Cardiac muscle cell (in vitro differentiated cells and primary cell): Measurements from ENCODE around the gene ZNF804A. TPM values are rescaled to one million over a fixed set of nuclear protein-coding genes. Genes with fewer than 3 reads are reported as not detected.
A peak's percentile ranks its signal among the peaks of the same experiment; 100 is the strongest.

ENCODE experiments used
- DNase-seq, 2 donors: peaks; one replicate each; pipeline versions ENCODE4 v3.0.0 to v3.0.0-alpha.2; 2010 to 2017; ENCODE audit warnings: low read depth in 1 of 2, low spot score in 1 of 2
- H3K27ac ChIP-seq: fragments of 200-600 bp; sonication (generic); 2 replicates; pipeline ENCODE4 v1.5.1; 2016
- H3K27me3 ChIP-seq: fragments of 200-600 bp; sonication (generic); 2 replicates; pipeline ENCODE4 v1.6.0; 2016; ENCODE audit warnings: control low read depth
- H3K36me3 ChIP-seq: fragments of 200-600 bp; sonication (generic); 2 replicates; pipeline ENCODE4 v1.5.1; 2016; ENCODE audit warnings: control low read depth
- H3K4me1 ChIP-seq: fragments of 200-600 bp; sonication (generic); 2 replicates; pipeline ENCODE4 v1.8.1; 2017; ENCODE audit warnings: low read depth, mild to moderate bottlenecking, mixed run types
- H3K4me3 ChIP-seq: fragments of 200-600 bp; sonication (generic); 2 replicates; pipeline ENCODE4 v1.5.1; 2016; ENCODE audit warnings: mild to moderate bottlenecking
- H3K9me3 ChIP-seq: fragments of 200-600 bp; sonication (generic); 2 replicates; pipeline ENCODE4 v1.5.1; 2017; ENCODE audit warnings: low read depth, mild to moderate bottlenecking, control low read depth
- polyA plus RNA-seq: library from polyadenylated mRNA; unstranded; fragments of >200 nt; fragmentation: Nextera tagmentation; extraction: Ambion mirVana; gene quantifications from 2 replicates; pipeline ENCODE4 v1.2.1, GENCODE V29; 2016
- total RNA-seq: library from RNA; depleted of rRNA; stranded (reverse); fragments of >200 nt; gene quantifications from 2 replicates; pipeline ENCODE4 v1.2.3, GENCODE V29; 2016
- TF ChIP-seq, protein P1 (sequence below): IDR thresholded peaks from 2 replicates; pipeline ENCODE4 v1.5.1; 2012; ENCODE audit warnings: low read depth, mild to moderate bottlenecking, low read length

Gene ZNF804A
- total and polyA plus RNA-seq, 2 experiments from 2014 or later, result 0.12 TPM; not detected in 1

DNA sequence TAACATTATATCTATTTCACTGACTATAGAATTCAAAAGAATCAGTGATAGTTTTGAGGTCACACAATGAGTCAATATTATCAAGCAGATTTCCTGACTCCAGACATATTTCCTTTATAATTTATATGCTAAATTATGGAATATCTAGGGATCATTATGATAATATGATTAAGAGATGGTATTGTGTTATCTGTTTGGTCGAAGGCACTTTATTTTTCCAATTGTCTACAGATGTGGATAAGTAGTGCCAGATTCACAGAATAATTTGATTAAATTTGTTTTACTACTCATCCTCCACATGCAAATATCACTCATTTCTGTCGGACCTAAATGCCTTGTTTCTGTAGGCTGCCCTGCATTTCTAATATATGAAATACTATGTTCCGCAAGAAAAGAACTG is 4.4 kb downstream of the ZNF804A start:
- TF ChIP-seq, protein P1, sequence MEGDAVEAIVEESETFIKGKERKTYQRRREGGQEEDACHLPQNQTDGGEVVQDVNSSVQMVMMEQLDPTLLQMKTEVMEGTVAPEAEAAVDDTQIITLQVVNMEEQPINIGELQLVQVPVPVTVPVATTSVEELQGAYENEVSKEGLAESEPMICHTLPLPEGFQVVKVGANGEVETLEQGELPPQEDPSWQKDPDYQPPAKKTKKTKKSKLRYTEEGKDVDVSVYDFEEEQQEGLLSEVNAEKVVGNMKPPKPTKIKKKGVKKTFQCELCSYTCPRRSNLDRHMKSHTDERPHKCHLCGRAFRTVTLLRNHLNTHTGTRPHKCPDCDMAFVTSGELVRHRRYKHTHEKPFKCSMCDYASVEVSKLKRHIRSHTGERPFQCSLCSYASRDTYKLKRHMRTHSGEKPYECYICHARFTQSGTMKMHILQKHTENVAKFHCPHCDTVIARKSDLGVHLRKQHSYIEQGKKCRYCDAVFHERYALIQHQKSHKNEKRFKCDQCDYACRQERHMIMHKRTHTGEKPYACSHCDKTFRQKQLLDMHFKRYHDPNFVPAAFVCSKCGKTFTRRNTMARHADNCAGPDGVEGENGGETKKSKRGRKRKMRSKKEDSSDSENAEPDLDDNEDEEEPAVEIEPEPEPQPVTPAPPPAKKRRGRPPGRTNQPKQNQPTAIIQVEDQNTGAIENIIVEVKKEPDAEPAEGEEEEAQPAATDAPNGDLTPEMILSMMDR, result no peak
- Histone ChIP-seq H3K36me3 (no peaks in the 10 kb centered on the region), H3K9me3 (no peaks in the 10 kb centered on the region), H3K27me3 (peaks cover 41% of the 10 kb centered on the region), H3K4me1 (no peaks in the 10 kb centered on the region), H3K4me3 (no peak overlapping the region), H3K27ac (no peak overlapping the region)
- DNase-seq, result no peak

DNA sequence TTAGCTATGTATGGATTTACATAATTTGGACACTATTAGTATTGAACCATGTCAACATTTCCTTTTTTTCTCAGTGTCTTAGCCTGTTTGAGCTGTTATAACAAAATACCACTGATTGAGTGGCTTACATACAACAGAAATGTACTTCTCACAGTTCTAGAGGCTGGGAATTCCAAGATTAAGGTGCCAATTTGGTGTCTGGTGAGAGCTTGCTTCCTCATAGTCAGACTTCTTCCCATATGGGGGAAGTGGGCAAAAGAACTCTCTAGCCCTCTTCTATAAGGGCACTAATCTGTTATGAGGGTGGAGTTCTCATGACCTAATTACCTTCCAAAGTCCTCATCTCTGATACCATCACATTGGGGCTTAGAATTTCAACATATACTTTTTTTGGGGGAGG is 12.6 kb downstream of the ZNF804A start:
- Histone ChIP-seq H3K27ac (no peak overlapping the region), H3K9me3 (no peaks in the 10 kb centered on the region)
- TF ChIP-seq, protein P1, result no peak

DNA sequence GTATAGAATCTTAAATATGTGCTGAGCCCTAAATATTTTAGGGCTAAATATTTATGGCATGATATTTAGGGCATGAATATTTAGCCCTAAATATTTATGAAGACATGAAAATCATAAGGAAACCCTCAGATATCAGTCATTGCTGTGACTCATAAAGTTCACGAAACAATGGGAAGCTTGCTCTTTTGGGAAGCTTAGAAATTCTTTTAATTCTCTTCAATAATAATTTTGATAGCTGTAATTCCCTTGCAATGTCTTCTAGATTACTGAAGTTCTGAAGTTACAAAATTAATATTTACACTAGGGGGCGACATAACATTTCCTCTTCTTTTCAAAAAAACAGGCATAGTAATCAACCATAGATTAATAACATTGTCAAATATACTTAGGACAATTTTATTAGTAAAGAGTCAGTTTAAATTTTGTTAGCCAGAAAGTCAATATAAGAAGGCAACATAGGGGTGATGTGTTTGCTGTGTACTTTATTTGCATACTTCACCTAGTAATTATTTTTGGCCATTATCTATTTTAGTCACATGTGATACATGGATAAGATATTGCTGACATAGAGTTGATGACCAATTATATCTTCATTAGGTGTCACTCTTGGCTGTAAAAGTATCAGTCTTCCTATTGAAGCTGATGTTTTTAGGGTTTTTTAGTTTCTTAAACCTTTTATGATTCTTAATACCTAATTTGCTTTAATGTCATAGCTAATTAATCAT is 13.2 kb downstream of the ZNF804A start:
- peak; percentile 35 to 36 for DNase-seq

More for the DNA sequence above, 12.6 kb downstream of the ZNF804A start:
- Histone ChIP-seq H3K36me3 (no peaks in the 10 kb centered on the region), H3K4me1 (no peaks in the 10 kb centered on the region), H3K4me3 (no peak overlapping the region), H3K27me3 (no peaks in the 10 kb centered on the region)
- no peak for DNase-seq

DNA sequence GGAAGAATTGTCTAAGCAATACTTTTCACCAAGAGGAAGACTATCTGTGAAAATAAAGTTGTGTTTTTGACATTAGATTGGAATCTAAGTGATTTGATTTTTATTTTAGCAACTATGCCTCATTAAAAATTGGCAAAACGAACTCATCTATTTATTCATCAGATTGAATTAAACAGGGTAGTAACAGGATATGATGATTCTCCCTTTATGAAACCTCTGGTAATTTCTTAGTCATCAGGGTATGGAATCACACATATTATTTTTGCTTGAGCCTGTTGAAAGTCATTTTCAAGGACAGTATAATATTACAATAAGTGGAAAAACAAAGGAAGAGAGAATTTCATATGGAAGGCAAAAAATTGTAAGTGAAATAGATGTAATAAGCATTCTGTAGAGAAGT is 22.0 kb downstream of the ZNF804A start:
- no peak for DNase-seq
- TF ChIP-seq, protein P1, result no peak
- Histone ChIP-seq H3K27me3 (no peaks in the 10 kb centered on the region), H3K4me1 (no peaks in the 10 kb centered on the region), H3K4me3 (no peak overlapping the region), H3K27ac (no peak overlapping the region), H3K36me3 (no peaks in the 10 kb centered on the region), H3K9me3 (no peaks in the 10 kb centered on the region)

More for the DNA sequence above, 13.2 kb downstream of the ZNF804A start:
- Histone ChIP-seq H3K27ac (no peak overlapping the region), H3K9me3 (no peaks in the 10 kb centered on the region), H3K4me1 (no peaks in the 10 kb centered on the region), H3K4me3 (no peak overlapping the region), H3K27me3 (no peaks in the 10 kb centered on the region), H3K36me3 (no peaks in the 10 kb centered on the region)
- TF ChIP-seq, protein P1, result peak; percentile 43

DNA sequence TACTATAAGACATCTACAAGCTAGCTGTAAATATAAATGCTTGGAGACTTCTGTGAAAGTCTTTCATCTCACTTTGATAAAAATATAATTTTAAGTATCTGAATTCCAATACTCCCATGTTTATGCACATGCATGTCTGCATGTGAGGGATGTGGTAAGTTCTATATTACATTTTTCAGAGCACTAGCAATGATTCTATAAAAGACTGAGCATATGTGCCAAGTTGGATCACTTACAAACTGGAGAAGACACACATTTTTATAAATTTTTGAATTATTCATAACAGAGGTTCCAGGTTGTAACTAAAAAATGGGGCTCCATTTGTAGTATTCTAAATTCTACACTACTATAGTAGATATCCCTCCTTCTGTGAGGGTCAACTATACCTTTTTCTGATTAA is 26.0 kb downstream of the ZNF804A start:
- TF ChIP-seq, protein P1, result no peak
- H3K4me3 ChIP-seq, result no peak overlapping the region
- no peak for DNase-seq

More for the DNA sequence above, 26.0 kb downstream of the ZNF804A start:
- Histone ChIP-seq H3K9me3 (no peaks in the 10 kb centered on the region), H3K27ac (no peak overlapping the region), H3K27me3 (no peaks in the 10 kb centered on the region), H3K4me1 (no peaks in the 10 kb centered on the region), H3K36me3 (no peaks in the 10 kb centered on the region)
